Stimulated activated CD4-positive, alpha-beta T cell treated with anti-CD3 and anti-CD28 coated beads, Interleukin-12 subunit alpha, Interleukin-12 subunit beta, amount 100 ng/mL, for 24 hours (primary cell): ENCODE data around the gene AKNAD1.

Experiments
- DNase-seq, 2 experiments: peaks; one replicate each; pipeline ENCODE4 v3.0.0-alpha.2; 2020; ENCODE audit warnings: low read depth in 2 of 2

AKNAD1 gene

DNA sequence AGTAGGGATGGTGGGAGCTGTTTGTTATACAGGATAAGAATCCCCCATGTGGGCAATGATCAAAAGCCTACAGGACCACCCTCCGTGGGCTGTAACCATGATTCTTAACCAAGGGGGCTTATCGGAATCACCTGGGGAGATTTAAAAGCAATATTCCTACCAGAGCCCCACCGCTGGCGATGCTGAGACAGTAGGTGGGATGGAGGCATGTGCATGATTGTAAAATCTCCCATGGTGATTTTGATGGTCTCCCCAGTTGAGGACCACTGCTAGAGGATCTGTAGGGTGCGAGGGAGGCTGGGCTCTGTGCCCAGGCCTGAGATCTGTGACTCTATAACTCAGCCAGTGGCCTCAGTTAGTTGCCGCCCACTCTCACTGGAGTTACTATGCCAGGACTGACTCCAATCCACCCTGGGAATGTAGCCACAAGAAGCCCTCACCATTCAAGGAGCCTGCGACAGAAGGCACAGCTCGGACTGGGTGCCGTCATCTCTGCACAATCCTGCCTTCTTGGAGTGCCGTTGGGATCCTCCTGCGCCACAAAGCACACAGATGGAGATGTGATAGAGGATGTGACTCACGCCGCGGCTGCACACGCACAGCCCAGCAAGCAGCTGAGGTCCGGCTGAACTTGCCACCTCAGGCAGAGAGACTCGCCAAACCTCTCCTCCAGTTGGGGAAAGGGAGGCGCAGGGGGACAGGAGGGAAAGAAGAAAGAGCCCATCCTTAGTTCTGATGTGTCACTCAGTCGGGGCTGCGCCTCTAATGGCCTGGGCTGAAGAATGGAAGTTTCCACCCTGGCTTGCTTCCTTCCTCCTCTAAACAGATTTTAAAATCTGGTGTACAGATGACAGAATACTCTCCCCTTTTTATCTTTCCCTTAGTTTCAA, 26.5 kb downstream of the AKNAD1 start:
- DNase-seq: no peak

DNA sequence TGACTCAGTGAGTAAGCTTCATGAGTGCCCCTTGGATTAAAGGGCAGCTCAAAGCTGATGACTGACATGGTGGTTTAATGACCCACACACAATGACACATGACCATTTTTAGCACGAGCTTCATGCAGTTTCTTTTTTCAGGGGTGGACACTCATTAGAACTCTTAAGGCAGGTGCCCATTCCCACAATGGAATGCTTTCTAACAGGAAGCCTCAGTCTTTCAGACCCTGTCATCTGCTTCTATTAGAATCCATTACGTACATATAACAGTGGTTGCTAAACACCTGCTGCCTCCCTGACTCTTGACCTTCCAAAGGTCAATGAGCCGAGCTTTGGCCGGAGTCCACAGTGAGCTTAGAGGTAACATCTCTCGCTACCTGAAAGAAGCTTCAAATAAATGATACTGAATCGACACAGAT, 27.4 kb downstream of the AKNAD1 start:
- no peak for DNase-seq

DNA sequence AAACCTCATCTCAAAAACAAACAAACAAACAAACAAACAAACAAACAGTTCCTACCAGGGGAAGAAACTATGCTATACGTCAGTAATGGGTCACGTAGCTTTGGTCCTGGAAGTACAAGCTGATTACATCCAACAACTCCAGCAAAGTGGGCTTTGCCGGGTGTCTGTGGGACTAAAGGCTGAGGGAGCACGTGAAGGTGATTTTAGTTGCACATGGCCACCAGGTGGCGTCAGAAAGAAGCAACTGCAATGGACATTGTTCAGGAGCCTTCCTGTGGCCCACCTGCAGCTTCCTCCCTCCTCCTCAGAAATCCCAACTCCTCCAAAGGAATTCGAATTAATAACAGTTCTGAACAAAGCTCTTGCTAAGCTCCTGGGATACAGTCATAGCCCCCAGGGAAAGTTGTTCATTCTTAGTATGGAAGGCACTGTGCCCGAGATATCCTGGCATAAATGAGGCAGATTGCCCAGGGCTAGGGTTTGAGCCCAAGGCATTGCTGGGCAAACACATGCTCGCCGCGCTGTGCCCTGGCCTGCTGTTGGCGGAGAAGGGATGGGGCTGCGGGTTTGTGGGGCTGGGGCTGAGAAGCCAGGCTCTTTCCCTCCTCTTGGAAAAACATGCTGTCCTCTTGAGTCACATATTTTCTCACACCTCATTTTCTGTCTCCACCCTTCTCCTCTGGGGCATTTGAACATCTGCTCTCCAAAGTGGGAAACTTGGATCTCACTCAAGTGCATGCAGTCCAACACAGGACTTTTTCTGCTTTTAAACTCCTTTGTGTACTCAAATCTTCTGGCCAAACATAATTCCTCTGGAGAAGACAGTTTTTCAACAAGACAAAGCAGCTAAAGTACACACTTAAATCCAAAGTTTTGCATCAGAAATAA, 28.6 kb downstream of the AKNAD1 start:
- peak; percentile 14 to 45 for DNase-seq

DNA sequence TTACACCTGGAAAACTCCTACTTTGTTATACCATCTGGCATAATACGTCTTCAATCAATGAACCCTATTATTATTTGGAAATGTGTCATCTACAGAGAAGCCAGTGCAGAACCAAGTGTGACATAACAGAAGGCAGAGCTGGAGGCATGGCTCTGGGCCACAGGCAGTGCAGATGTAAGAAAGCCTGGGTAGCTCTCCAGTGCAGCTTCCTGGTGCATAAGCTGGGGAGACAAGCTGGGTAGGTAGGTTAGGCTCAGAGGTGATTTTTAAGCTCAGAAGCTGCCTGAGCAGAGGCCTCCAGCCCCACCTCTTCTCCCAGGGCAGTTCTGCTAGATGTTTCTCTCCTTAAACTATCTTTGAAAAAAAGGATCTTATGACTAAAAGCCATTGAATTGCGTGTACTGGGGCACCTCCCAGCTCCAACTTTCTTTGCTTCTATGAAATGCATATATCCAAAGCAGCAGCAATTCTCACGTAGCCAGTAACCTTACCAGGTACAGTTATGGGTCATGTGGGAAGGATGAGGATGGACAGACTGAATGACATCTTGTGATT, 30.7 kb downstream of the AKNAD1 start:
- no peak for DNase-seq

DNA sequence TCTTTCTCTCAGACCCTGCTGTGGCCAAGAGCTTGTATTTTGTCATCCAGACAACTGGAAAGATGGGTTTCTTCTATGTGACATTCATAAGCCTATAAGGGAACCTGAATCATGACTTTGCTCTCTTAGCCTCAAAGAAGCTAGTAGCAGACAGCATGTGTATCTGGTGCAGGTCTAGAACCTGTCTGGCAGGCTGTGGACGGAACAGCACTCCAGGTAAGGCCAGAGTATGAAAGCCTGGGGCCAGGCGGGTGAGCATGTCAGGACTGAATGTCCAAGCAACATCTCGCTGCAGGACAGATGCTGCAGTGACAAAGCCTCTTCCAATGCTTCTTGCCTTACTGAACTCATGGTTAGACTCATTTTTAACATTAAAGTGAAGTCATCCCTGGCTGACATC, 32.8 kb downstream of the AKNAD1 start:
- DNase-seq: no peak

DNA sequence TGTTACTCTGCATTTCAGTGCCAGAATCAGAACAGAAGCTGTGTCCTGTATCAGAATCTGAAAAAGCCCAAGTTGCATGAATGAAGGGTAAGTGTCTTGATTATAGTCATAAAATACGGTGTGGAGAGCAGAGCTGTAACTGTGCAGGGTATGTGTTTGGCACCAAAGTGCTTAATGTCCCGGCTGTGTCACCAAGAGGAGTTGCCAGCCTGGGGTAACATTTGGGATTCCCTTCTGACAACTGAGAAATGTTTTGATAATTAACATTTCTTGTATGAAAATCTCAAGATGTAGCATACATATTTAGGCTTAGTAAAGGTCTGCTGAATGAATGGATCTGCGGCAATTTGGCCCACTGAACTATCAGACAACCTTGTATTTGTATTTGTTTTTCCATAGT, 33.3 kb downstream of the AKNAD1 start:
- no peak for DNase-seq

DNA sequence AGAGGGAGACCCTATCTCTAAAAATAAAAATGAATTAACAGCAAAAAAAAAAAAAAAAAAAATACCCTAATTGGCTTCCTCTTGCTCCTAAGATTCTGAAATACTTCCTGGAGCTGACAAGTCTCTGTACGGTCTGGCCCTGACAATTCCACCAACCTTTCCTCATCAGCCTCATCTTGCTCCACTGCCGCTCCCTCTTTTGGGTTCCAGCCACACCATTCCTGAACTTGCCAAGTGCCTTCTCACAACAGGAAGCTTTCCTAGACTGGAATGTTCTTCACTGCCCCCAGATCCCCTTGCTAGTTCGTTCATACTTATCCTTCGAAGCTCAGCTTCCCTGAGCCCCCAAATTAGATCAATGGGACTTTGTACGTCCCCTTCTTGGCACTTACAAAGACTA, 37.0 kb downstream of the AKNAD1 start:
- no peak for DNase-seq

DNA sequence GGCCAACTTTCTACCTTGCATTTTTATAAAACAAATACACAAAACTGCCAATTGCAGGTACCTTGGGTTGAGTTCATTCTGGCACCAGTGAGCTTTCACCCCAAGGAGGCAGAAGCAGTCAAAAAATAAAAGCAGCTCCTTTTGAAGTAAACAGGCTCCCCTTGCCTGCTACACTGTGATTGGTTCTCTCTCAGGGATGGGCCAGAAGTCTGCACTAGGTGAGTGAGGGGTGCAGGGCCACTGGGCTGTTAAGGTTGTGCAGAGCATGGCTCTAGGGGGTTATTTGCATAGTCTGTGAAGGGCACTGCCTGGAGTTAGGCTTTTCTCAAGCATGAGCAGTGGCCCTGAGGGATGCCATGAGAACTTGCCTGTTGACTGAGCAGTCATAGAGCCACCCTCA, 39.1 kb downstream of the AKNAD1 start:
- no peak for DNase-seq

DNA sequence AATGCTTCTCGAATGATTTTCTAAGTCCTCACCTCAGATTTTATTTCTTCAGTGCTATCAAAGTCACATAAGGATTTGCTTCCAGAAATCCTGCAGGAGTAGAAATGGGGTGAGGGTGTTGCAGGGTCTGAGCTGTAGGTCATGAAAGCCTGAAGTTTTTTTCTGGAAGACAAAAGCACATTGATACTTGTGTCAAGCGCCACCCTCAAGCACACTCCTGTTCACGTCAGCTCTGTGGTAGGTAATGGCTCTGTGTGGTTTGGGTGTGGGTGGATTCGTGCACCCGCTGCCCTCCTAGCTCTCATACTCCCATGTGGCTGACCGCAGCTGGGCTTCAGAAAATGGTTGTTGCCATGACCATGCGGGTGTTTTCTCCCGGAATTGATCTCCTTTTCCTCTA, 39.9 kb downstream of the AKNAD1 start:
- no peak for DNase-seq

DNA sequence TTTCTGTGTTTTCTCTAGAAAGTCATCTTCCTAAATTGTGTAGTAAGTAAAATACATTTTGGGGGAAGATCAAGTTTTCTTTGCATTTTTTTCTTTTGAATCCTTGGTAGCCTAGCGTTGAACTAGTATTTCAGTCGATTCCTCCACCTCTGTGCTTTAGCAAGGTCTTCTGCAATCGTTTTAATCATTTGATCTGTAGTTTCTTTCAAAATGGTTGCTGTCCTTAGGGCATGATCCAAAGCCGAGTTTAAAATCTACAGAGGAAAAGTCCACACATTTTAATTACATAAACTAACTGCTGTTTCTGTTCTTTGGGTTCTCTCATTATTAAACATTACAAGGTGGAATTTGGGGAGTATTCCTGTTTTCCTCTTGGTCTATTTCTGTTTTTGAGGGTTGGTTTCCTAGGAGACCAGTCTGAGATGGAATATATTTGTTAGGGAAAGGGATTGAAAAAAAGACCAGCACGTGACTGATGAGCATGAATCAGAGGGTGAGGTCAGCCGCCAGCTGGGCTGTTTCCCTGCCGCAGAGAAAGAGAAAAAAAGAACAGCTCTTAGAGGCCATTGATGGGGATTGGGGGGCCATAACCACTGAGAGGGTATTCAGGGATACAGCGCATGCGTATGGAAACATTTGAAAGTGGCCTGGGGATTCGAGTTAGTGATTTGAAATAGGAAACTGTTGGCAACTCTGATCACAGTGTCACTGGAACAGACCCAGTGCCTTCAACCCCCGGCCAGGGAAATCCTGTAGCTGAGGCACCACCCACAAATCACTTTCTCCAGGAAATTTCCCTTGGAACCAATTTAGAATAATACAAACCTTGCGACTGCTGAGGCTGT, 40.6 kb downstream of the AKNAD1 start:
- DNase-seq: no peak

DNA sequence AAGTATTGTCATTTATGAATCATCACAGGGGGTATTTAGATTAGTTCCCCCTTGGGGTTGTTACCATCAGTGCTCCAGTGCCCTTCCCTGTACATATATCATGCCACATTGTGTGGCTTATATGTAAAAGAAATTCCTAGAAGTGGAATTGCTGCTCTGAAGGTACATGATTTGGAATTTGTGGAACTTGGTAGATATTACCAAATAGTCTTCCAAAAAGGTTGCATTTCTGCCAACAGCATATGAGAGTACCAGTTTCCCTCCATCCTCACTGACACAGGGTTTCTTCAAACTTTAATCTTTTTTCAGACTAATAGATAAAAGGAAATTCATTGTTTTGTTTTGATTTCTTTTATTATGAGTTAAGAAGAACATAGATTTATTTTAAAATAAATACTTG, 41.3 kb downstream of the AKNAD1 start:
- DNase-seq: no peak

DNA sequence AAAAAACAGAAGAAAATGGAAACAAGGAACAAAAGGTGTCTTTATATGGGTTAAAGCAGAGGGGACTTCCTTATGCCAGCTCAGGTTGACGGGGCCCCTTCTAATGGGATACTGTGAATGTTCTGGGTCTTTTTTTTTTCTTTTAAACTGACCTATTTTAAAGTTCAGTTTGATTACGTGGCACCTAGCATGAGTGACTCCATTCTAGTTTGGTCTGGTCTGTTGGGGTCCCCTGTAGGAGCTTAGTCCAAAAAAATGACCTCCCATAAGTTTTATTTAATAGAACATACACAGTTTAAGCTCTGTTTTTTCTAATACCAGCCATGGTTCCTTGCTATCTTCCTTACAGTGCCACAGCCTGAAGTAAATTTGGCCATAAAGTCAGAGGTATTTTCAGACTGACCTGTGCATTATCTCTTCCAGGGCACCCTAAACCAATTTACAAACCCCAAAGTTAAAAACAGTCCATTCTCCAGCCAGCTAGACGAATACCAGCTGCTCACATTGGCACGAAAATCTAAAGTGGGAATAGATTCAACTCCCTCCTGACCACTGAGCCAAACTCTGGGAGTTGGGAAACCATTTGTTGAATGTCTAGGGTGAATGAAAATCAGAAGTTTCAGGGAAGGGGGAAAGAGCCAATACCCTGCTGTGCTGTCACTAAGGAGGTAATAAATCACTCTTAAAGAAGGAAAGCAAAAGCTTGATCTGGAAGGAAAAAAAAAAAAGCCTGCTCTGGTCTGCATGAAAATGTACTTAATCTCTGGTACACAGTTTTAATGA, 42.4 kb downstream of the AKNAD1 start:
- DNase-seq: no peak

DNA sequence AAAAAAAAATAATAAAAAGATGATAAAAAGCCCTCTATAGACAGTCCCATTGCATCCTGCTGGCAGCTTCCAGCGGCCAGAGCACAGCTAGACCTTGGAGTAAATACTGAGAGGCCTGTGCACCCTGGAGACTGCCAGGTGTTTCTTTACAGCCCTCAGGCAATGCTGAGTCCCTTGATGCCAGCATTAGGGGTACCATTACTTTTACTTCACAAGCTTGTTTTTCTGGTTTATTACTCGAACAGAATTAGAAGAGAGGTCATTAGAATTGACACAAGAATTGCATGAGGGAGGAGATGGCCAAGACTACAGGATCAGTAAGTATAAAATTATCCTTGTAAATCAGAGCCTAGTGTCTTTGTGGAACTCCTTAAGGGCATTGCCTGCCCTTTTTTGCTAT, 43.6 kb downstream of the AKNAD1 start:
- no peak for DNase-seq

DNA sequence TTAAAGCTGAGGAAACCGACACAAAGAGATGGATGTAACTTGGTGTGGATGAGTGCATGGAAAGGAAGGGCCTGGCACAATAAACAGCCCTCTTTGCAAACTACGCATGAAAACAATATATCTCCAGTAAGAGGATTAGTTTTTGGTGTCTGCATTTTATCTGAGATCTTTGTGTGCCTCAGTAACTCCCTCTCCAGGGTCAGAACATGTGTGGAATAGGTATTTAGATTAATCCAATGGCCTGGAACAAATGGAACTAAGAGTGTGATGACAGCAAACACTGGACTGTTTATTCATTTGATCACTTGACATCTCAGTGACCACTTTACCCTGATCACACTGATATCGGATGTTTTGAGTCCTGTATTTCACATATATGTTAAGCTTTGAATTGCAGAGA, 45.3 kb downstream of the AKNAD1 start:
- DNase-seq: no peak

DNA sequence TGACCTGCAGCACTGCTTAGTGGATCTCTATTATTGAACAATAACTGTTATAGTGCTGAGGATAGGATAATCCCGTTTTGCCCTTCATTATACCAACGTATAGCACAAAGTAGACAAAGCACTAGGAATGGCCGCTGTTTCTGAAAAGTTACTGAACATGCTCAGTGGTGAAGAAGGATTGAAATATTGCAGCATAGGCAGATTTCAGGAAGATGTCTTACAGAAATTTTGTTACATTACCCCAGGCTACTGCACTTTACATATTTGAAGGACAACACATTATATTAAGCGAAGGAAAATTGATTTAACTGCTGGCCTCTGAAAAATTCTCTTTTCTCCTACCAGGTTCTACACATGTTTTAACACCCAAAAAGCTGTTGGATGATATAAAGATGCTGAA, 48.5 kb downstream of the AKNAD1 start:
- DNase-seq: no peak

DNA sequence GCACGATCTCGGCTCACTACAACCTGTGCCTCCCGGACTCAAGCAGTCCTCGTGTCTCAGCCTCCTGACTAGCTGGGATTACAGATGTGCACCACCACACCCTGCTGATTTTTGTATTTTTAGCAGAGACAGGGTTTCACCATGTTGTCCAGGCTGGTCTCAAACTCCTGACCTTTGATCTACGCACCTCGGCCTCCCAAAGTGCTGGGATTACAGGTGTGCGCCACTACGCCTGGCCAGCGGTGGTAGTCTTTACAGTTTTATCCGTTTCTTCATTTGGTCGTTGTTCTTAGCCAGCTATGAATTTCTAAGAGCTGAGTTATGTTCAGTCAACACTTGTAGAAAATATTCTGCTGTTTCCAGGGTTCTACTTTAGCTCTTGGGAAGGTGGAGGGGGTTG, 53.3 kb downstream of the AKNAD1 start:
- DNase-seq: no peak

DNA sequence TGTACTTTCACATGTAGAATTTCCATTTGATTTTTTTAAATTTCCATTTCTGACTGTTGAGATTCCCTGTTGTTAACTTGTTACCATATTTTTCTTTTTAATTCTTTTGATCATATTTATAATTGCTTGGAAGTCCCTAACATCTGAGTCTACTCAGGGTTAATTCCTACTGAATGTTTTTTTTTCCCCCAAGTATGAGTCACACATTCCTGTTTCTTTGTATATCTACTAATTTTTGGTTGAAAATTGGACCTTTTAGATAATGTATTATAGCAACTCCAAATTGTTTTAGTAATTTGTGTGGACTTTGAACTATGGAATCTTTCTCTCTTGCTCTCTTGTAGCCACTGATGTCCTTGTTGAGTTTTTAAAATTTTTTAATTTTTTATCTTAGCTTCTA, 55.8 kb downstream of the AKNAD1 start:
- no peak for DNase-seq

DNA sequence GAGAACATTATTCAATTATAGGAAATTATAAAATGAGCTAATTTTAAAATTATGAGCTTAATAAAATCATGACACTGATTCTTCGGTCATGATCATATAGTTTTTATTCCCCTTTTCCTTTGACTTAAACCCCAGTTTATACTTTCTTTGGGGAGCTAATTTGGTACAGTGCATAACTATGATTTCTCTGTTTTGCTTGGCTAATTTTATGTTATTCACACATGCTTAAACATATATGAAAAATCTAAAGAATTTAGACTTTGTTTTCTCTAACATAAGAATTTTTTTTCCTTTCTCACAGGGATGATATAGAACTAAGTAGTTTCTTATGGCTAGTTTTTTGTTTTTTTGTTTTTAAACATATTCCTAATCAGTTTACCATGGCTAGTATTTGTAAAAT, 57.9 kb downstream of the AKNAD1 start:
- no peak for DNase-seq

DNA sequence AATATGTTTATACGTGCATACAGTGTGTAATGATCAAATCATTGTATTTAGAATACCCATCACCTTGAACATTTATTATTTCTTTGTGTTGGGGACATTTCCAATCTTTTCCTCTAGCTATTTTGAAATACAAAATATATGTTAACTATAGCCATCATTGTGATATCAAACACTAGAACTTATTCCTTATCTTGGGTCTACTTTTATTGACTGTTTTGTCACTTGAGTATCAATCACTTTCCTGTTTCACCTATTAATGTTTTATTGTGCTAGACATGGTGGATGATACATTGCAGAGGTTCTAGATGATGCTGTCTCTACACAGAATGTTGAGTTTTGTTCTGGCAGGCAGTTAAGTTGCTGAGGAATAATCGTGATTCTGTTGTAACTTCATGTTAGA, 64.5 kb downstream of the AKNAD1 start:
- no peak for DNase-seq

DNA sequence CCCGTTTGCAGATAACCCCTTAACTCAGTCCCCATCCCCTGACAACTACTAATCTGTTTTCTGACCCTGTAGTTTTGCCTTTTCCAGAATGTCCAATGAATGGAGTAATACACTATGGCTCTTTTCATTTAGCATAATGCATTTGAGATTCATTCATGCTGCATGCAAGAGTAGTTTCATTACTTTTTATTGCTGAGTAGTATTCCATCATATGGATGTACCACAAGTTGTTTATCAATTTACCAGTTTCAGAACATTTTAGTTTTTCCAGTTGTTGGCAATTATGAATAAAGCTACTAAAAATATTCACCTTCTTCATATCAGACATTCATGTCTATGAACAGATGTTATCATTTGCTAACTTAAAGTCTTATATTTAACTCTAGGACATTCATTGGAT, 65.1 kb downstream of the AKNAD1 start:
- no peak for DNase-seq

DNA sequence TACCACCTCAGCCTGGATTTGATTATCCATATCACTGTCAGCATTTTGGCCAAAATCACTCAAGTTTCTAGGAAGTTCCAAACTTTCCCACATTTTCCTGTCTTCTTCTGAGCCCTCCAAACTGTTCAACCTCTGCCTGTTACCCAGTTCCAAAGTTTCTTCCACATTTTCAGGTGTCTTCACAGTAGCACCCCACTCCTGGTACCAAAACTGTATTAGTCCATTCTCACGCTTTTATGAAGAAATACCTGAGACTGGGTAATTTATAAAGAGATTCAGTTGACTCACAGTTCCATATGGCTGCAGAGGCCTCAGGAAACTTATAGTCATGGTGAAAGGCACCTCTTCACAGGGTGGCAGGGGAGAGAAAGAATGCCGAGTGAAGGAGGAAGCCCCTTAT, 71.0 kb downstream of the AKNAD1 start:
- DNase-seq: no peak
